GM21423 (cell line): ENCODE measurements around the gene PTPRU.
"Not testable (repeated sequence)": the region's sequence is repeated elsewhere in the genome, so short reads cannot be mapped to it uniquely, and the experiment has no call there.

Source experiments
- ATAC-seq: cut with Tn5 transposase; IDR thresholded peaks from one replicate; pipeline ENCODE4 v1.9.1; 2021; ENCODE audit warnings: mild to moderate bottlenecking, moderate library complexity; ENCODE audit not compliant: unreplicated experiment

Gene PTPRU

GRCh38 chr1:29284286-29284960 is 48.1 kb downstream of the PTPRU start:
- no peak for ATAC-seq

- ATAC-seq: no peak
These were observed 48.7 kb downstream of the PTPRU start for GRCh38 chr1:29284961-29285560.

- ATAC-seq: no peak
These were observed 49.4 kb downstream of the PTPRU start for GRCh38 chr1:29285771-29286170.

GRCh38 chr1:29286194-29286767 is 50.0 kb downstream of the PTPRU start:
- ATAC-seq: no peak

GRCh38 chr1:29289493-29289892 is 53.2 kb downstream of the PTPRU start:
- ATAC-seq: no peak

- no peak for ATAC-seq
These were observed 54.2 kb downstream of the PTPRU start for GRCh38 chr1:29290414-29290985.

GRCh38 chr1:29291756-29292155 is 55.4 kb downstream of the PTPRU start:
- no peak for ATAC-seq

GRCh38 chr1:29292344-29292743 is 56.0 kb downstream of the PTPRU start:
- no peak for ATAC-seq

- no peak for ATAC-seq
These were observed 61.1 kb downstream of the PTPRU start for GRCh38 chr1:29297450-29297849.

DNA sequence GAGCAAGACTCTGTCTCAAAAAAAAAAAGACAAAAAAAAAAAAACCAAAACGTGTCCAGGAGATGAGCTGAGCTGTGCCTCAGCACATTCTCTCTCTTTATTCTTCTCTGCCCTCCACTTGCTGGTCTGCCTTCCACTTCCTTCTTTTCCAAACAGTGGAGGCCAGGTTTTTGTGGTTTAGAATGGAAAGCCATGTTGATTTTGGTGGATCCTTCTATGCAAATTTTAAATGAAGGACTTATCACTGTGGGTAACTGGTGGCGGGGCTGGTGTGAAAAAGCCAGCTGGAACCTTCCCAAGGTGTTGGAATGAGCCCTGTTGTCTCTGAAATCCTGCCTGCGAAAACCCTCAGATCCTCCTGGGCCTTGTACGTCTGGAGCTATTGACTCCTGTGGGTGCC is 61.9 kb downstream of the PTPRU start:
- ATAC-seq: no peak

DNA sequence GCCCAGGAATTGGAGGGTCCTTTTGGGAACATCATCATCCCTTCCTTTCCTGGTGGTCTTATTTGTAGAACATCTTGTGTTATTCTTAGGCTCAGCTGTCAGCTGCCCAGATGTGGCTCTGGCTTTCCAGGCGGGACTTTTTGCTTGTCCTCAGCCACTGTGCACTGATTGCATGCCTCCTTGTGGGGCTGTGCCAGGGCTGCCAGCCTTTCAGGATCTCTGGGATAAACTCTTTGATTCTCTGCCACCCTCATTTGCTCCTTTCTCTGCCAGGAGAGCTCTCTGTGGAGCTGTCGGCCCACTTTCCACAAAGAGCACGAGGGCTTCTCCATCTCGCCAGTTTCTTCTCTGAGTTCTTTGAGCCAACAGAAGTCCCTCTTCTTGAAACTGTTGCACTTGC is 63.1 kb downstream of the PTPRU start:
- no peak for ATAC-seq

- not testable (repeated sequence) for ATAC-seq
These were observed 65.4 kb downstream of the PTPRU start for GRCh38 chr1:29301732-29302131.

GRCh38 chr1:29303201-29304024 is 67.1 kb downstream of the PTPRU start:
- no peak for ATAC-seq

DNA sequence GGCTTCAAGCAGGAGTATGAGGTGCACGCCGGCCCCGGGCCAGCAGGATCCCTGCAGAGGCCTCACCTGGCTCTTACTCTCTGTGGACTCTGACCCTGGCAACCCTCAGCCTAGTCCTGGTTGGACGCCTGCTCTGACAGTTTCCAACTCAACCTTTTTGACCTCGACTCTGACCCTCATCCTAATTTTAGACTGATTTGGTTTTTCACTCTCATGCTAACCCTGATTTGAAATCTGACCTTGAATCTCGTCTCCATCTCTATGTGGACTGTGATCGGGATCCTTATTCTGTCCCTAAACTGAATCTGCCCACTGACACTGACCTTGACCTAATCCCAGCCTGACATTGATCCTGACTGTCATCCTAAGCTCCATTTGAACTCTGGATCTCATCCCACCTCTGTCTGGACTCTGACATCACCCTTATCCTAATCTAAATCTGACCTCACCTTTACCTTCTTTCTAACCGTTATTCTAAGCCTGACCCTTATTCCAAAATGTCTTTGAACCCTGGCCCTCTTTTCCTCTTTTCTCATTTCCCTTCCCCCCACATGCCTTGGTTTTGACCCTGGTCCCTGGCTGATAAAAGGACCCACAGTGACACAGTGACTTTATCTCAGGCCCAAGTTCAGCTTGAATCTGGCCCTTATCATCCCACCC is 67.8 kb downstream of the PTPRU start:
- no peak for ATAC-seq

- ATAC-seq: no peak
These were observed 69.6 kb downstream of the PTPRU start for GRCh38 chr1:29305943-29306342.

GRCh38 chr1:29306471-29307140 is 70.3 kb downstream of the PTPRU start:
- no peak for ATAC-seq

DNA sequence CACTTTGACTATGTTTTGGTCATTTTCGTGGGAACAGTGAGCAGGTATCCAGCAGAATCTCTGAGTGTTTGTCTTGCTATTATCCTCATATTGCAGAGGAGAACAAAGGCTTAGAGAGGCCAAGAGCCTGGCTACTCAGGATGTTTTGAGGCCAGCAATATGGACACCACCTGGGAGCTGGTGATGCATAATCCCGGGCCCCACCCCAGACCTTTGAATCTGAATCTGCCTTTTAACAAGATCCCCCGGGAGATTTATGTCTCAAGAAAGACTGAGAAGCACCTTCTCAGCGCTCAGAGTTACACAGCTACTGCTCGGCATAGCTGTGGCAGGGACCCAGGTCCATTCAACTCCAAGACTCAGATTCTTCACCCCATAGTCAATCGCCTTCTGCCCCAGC is 72.8 kb downstream of the PTPRU start:
- no peak for ATAC-seq

GRCh38 chr1:29309621-29310020 is 73.3 kb downstream of the PTPRU start:
- no peak for ATAC-seq

- ATAC-seq: no peak
These were observed 74.4 kb downstream of the PTPRU start for GRCh38 chr1:29310616-29311180.
